DMS 273 (cell line): ENCODE measurements around the gene INPP5D.

Source experiments
- DNase-seq: peaks from one replicate; lab custom pipeline; 2025; ENCODE audit not compliant: unreplicated experiment; lab: John Stamatoyannopoulos, UW

The INPP5D gene

DNA sequence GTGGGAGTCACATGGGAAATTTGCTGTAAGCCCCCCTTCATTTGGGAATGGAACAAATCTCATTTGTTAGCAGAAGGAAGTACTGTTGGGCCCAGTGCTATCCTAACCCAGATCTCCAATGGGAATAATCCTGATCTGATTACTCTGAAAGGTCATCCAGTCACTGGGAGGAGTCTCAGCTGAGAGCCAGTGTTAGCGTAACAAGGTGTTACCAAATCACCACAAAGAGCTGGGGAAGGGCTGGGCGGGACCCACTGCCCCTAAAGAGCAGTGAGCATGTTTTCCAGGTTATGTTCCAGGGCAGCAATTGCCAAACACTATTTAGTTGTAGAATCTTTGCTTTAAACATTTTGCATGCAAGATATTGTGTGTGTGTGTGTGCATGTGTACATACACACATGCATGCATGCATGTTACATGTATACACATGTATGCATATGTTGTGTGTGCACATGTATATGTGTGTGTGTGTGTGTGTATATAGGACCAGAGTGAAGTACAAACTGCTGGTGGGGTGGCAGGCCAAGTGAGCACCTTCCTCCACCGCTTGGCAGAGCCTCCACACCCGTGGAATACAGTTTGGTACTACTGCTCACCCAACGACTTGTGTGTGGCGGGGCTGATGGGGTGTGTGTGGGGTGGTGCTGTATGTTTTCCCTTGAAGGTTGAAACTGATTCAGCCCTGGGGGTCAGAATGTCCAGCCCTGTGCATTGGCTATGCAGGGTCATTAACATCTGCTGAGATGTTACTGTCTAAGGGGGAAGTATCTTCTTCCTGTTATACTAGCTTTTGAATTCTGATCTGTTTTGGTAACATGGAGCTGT, 15.2 kb downstream of the INPP5D start:
- DNase-seq: no peak

GRCh38 chr2:233075966-233076339, 15.8 kb downstream of the INPP5D start:
- no peak for DNase-seq

- DNase-seq: peak; percentile 29
These were observed 16.6 kb downstream of the INPP5D start for GRCh38 chr2:233076749-233077148.

GRCh38 chr2:233079473-233079877, 19.3 kb downstream of the INPP5D start:
- no peak for DNase-seq

GRCh38 chr2:233079953-233080835, 20.1 kb downstream of the INPP5D start:
- DNase-seq: no peak

GRCh38 chr2:233080836-233081229, 20.7 kb downstream of the INPP5D start:
- DNase-seq: no peak

DNA sequence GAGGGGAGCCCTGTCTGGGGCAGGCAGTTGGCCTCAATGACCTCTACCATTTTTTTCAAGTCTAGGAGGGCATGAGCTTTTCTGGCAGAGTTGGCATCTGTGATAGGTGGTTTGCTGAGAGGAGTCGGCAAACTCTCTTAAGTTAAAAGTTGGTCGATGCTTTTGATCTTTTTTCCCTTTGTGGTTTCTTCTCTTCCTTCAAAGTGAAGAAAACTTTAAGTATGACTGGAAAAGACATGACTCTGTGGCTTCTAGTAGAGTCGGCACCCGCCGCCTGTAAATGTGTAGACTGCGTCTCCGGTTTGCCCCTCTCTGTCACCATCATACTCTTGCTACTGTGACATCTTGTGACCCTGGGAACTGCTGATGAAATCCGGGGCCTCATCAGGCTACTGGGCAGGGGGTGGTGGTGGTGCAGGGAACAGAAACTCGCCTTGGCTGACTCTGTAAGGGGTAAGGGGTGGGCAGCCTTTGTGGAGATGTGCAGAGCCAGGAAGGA, 21.1 kb downstream of the INPP5D start:
- DNase-seq: no peak

- DNase-seq: no peak
These were observed 21.6 kb downstream of the INPP5D start for GRCh38 chr2:233081731-233082221.

- DNase-seq: no peak
These were observed 22.2 kb downstream of the INPP5D start for GRCh38 chr2:233082222-233082930.

DNA sequence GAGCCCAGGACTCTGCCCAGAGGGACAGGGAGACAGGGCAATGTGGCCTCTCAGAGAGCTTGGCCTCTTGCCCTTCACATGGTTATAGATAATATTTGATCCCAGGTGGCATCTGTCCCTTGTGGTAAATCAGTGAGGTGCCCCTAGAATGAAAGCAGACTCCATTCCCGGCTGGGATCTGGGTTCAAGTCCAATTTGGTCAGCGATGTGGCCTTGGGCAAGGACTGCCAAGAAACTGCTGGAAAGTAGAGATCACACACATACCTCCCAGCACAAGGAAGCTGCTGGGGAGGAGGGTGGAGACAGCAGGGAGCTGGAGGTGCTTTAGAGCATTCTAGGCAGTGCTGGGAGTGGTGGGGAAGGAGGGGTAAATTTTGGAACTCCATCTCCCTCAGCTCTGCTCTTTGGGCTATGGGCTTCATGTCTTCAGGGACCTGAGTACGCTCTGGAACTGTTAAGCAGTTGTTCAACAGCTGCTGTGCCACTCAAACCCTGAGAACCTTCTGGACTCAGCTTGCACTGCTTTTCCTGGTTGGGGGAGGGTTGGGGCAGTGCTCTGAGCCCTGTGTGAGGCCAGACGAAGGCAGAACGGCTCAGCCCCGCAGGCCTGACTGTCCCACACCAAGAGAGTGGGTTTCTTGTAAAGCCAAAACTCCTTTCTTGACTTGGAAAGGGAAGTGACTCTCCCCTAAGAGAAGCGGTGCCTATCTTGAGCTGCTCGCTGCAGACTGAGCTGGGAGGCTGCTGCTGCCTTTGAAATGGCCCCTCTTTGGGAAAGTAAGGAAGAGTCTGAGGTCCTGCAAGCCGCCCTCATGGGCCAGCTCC, 23.0 kb downstream of the INPP5D start:
- DNase-seq: no peak

- DNase-seq: no peak
These were observed 23.6 kb downstream of the INPP5D start for GRCh38 chr2:233083782-233084181.

- no peak for DNase-seq
These were observed 24.3 kb downstream of the INPP5D start for GRCh38 chr2:233084488-233084887.

DNA sequence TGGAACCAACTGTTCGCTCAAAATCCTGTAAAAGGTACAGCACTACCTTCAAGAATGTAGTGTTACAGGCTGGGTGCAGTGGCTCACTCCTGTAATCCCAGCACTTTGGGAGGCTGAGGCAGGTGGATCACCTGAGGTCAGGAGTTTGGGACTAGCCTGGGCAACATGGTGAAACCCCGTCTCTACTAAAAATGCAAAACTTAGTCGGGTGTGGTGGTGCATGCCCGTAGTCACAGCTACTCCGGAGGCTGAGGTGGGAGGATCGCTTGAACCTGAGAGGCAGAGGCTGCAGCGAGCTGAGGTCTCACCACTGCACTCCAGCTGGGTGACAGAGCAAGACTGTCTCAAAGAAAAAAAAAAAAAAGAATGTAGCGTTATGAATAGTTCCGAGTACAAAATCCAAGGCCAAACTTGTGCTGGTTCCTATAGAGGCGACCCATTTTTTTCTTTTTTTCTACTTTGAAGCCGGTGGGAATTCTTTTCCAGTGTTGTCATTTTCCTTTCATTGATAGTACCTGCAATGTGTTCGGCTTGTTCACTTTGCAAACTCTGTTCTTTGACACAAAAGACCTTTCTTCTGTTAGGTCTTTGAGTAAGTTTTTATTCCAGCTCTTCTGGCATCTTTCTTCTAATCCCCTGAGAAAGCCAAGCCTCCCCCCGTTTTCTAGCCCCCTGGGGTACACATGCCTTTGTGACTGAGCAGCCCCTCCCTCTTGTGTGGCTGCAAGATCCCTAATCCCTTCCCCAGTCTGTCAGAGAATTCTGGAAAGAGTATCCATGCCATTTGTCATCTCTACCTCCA, 25.1 kb downstream of the INPP5D start:
- DNase-seq: no peak

DNA sequence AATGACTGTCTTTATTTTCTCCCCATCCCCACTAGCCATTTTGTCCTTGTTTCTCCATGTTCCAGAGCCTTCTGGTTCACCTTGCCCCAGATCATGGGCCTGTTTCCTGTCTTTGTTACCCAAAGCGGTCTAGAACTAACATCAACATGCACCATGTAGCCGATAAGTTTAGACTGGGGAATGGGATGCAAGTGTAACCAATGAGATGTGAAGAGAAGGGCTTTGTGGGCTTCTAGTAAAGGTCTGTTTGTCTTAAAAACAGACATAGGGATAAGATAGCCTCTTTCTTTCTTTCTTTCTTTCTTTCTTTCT, 25.7 kb downstream of the INPP5D start:
- DNase-seq: no peak

- DNase-seq: no peak
These were observed 27.6 kb downstream of the INPP5D start for GRCh38 chr2:233087713-233088112.

DNA sequence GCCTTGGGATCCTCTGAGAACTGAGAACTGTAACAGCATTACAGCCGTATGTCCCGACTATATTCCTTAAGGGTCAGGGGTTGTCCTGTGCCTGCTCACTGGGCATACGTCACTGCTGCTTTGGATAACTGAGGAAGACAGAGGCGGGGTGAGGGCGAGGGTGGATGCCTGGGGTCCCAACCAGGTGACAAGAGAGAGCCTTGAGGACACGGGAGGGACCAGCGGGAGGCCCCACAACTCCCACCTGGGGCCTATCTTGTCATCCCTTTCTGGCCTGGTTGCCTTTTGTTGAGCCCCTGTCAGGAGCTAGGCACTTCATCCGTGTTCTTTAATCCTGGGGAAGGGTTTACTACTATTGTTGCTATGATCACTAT, 28.8 kb downstream of the INPP5D start:
- DNase-seq: no peak

- DNase-seq: no peak
These were observed 29.7 kb downstream of the INPP5D start for GRCh38 chr2:233089851-233090250.

GRCh38 chr2:233090879-233091278, 30.7 kb downstream of the INPP5D start:
- no peak for DNase-seq

DNA sequence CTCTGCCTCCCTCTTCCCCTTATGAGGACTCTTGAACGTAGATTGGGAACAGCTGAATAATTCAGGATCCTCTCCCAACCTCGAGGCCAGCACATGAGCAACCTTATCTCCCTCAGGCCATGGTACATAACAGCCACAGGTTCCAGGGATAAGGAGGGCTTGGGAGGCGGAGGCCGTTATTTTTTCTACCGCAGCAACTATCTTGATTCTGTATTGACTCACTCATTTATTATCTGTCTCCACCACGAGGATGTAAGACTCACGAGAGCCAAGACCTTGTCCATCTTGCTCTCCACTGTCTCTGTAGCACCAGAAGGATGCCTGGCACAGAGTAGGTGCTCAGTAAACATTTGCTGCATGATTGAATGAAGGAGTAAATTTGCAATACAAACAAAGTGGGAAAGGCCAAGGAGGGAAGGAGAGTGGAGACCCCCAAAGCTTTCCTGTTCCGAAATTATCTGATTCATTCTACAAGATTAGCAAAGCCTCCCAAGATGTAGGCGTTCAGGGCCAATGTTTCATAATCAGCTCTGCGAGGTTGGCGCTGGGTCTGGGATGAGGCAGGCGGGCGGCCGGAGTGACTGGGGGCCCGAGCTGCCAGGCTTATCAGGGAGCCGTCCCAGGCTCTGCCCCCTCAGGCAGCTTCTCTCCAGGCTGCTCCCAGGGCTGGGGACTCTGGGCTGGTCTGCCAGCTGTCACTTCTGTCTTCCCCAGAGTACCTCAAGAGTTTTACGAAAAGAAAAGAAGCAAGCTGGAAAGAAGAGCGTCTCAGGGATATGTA, 31.6 kb downstream of the INPP5D start:
- no peak for DNase-seq
